ENCODE results near the gene KRTAP1-4. TPM values are rescaled to one million over a fixed set of nuclear protein-coding genes. Genes with fewer than 3 reads are reported as not detected.

Gene KRTAP1-4
- total and polyA plus RNA-seq, 8 donors: not detected

DNA sequence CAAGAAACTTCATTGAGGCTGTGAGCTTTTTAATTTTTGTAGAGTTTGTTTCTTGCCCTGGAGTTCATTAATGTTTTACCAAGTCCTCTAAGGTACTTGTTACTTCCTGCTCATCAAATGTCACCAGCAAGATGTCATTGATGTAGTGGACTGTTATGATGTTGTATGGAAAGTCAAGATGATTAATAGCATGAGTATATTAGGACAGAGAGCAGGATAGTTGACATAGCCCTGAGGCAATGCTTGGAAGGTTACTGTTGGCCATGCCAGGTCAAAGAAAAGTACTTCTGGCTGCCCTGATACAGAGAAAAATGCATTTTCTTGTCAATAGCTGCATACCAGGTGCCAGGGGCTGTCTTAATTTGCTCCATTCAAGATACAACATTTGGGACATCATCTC is 9.7 kb downstream of the KRTAP1-4 start:
- TF ChIP-seq, protein P1, sequence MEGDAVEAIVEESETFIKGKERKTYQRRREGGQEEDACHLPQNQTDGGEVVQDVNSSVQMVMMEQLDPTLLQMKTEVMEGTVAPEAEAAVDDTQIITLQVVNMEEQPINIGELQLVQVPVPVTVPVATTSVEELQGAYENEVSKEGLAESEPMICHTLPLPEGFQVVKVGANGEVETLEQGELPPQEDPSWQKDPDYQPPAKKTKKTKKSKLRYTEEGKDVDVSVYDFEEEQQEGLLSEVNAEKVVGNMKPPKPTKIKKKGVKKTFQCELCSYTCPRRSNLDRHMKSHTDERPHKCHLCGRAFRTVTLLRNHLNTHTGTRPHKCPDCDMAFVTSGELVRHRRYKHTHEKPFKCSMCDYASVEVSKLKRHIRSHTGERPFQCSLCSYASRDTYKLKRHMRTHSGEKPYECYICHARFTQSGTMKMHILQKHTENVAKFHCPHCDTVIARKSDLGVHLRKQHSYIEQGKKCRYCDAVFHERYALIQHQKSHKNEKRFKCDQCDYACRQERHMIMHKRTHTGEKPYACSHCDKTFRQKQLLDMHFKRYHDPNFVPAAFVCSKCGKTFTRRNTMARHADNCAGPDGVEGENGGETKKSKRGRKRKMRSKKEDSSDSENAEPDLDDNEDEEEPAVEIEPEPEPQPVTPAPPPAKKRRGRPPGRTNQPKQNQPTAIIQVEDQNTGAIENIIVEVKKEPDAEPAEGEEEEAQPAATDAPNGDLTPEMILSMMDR (IDR thresholded peaks at IDR 0.05): no peak
- TF ChIP-seq POLR2AphosphoS5 (IDR thresholded peaks at IDR 0.05): no peak
- H3K4me1 ChIP-seq: no peaks in the 10 kb centered on the region
- no peaks in the 10 kb centered on the region for H3K36me3 ChIP-seq
- intact Hi-C loops (cut with DNase I; ENCODE audit: low total_unique reads): no loop called here
- no peak overlapping the region for H3K4me3 ChIP-seq
- H3K27me3 ChIP-seq: no peaks in the 10 kb centered on the region
- no peak for DNase-seq
- no peak overlapping the region for H3K27ac ChIP-seq
- H3K9me3 ChIP-seq: peaks cover 0 to 4% (median 0%) of the 10 kb centered on the region in 4 donors

DNA sequence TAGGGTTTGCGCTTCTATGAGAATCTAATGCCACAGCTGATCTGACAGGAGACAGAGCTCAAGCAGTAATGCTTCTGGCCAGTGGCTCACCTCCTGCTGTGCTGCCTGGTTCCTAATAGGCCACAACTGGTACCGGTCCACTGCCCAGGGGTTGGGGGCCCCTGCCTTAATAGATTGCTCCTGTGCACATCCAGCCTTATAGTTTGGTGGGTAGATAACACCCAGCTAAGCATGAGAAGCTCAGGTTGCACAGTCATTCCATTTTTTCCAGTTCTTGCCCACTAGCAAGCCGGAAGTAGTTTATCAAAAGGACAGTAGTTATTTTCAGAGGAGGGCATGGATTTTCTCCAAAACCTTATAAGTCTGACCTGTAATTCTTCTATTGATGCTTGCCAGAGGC is 10.6 kb downstream of the KRTAP1-4 start:
- H3K27me3 ChIP-seq: no peaks in the 10 kb centered on the region
- H3K9me3 ChIP-seq: peaks cover 0 to 4% (median 0%) of the 10 kb centered on the region in 4 donors
- DNase-seq: no peak
- 93 to 98% (median 94%) methylated on average over 3 of the region's 3 CpGs for WGBS, 5 donors
- intact Hi-C loops (cut with DNase I; ENCODE audit: low total_unique reads): no loop called here
- H3K4me3 ChIP-seq: no peak overlapping the region
- no peaks in the 10 kb centered on the region for H3K36me3 ChIP-seq
- TF ChIP-seq EP300 (IDR thresholded peaks at IDR 0.05): no peak
- TF ChIP-seq POLR2AphosphoS5 (IDR thresholded peaks at IDR 0.05): no peak
- TF ChIP-seq, protein P1 (IDR thresholded peaks at IDR 0.05): no peak
- TF ChIP-seq POLR2A (IDR thresholded peaks at IDR 0.05): no peak
- no peak overlapping the region for H3K27ac ChIP-seq
- no peaks in the 10 kb centered on the region for H3K4me1 ChIP-seq

DNA sequence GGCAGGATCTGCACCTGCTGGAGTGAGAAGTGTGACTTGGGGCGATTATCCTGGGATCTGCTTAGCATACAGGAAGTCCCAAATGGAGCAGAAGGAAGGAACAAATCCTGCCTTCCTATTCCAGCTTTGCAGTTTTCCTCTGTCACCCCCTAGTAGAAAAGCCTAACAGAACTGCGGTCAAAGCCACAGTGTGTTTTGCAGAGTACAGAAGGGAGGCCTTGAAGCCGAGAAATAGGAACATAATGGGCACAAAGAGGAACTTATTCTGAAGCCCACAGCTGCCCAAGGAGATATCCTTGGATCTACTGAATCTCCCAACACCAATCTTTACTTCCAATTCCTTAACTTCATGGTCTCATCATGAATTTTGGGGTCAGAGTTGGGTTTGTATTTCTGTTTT is 11.5 kb downstream of the KRTAP1-4 start:
- 64 to 82% (median 78%) methylated on average over 3 of the region's 3 CpGs for WGBS, 5 donors
- no peak for DNase-seq
- TF ChIP-seq, protein P1 (IDR thresholded peaks at IDR 0.05): no peak
- TF ChIP-seq EP300 (IDR thresholded peaks at IDR 0.05): no peak
- TF ChIP-seq POLR2A (IDR thresholded peaks at IDR 0.05): no peak
- no peak for TF ChIP-seq POLR2AphosphoS5 (IDR thresholded peaks at IDR 0.05)
- Histone ChIP-seq H3K27ac (no peak overlapping the region), H3K9me3 (peaks cover 0 to 4% (median 0%) of the 10 kb centered on the region in 4 donors), H3K4me3 (no peak overlapping the region), H3K27me3 (no peaks in the 10 kb centered on the region), H3K36me3 (no peaks in the 10 kb centered on the region), H3K4me1 (no peaks in the 10 kb centered on the region)
- intact Hi-C loops (cut with DNase I; ENCODE audit: low total_unique reads): no loop called here

DNA sequence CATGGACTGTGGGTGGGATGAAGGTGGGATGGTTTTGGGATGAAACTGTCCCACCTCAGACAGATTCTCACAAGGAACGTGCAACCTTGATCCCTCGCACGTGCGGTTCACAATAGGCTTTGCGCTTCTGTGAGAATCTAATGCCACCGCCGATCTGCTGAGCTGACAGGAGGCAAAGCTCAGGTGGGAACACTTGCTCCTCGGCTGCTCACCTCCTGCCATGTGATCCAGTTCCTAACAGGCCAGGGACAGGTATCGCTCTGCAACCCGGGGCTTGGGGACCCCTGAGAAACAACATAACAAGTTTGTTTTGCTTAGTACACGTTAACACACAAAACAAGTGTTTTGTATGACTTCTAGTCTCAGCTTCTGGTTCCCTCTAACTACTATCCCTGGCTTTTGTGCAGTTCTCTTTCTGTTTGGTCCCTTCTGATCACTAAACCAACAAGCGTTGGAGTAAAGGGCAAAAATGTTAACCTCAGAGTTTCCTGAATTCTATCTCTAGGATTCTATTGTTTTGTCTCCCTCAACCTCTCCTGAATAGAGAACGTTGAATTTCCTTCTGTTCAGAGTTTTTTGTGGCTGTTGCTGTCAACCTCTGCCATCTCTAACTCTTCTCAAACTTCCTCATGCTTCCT is 13.3 kb downstream of the KRTAP1-4 start:
- H3K27ac ChIP-seq: no peak overlapping the region
- no peak for TF ChIP-seq EP300 (IDR thresholded peaks at IDR 0.05)
- TF ChIP-seq POLR2A (IDR thresholded peaks at IDR 0.05): no peak
- TF ChIP-seq, protein P1 (IDR thresholded peaks at IDR 0.05): no peak
- TF ChIP-seq POLR2AphosphoS5 (IDR thresholded peaks at IDR 0.05): no peak
- H3K9me3 ChIP-seq: no peaks in the 10 kb centered on the region
- intact Hi-C loops (cut with DNase I; ENCODE audit: low total_unique reads): no loop called here
- H3K36me3 ChIP-seq: no peaks in the 10 kb centered on the region
- H3K4me3 ChIP-seq: no peak overlapping the region
- DNase-seq: no peak
- no peaks in the 10 kb centered on the region for H3K27me3 ChIP-seq
- no peaks in the 10 kb centered on the region for H3K4me1 ChIP-seq
- 64 to 78% (median 71%) methylated on average over 13 of the region's 13 CpGs for WGBS, 5 donors

Data from stomach (tissue), 9 donors.